Fibroblast of villous mesenchyme (primary cell): ENCODE measurements around the gene DCAF6. TPM values are rescaled to one million over a fixed set of nuclear protein-coding genes. Genes with fewer than 3 reads are reported as not detected.

Experiments
- DNase-seq: peaks from one replicate; pipeline ENCODE4 v3.0.0-alpha.2; 2010; ENCODE audit warnings: low read depth
- H3K4me3 ChIP-seq: 2 replicates; pipeline ENCODE4 v1.5.1; 2011; ENCODE audit warnings: low read depth, mild to moderate bottlenecking, low read length
- total RNA-seq: library from RNA; depleted of rRNA; stranded (reverse); fragments of >200 nt; gene quantifications from 2 replicates; pipeline ENCODE4 v1.2.3, GENCODE V29; 2012
- TF ChIP-seq, protein P1 (sequence below): IDR thresholded peaks from 2 replicates; pipeline ENCODE4 v1.5.1; 2012; ENCODE audit warnings: low read depth, mild to moderate bottlenecking, low read length; ENCODE audit not compliant: insufficient read depth

The DCAF6 gene
- total RNA-seq, 1 donor: 73.4 TPM

DNA sequence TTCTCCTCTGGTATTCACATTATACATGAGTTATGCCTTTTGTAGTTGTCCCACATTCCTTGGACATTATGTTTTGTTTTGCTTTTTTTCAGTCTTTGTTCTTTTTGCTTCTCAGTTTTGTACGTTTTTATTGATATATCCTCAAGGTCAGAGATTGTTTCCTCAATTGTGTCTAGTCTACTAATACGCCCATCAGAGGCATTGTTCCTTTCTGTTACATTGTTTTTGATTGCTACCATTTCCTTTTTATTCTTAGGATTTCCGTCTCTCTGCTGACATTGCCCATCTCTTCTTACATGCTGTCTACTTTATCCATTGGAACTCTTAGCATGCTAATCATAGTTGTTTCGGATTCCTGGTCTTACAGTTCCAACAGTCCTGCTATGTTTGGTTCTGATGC lies 28.2 kb downstream of the DCAF6 start:
- TF ChIP-seq, protein P1, sequence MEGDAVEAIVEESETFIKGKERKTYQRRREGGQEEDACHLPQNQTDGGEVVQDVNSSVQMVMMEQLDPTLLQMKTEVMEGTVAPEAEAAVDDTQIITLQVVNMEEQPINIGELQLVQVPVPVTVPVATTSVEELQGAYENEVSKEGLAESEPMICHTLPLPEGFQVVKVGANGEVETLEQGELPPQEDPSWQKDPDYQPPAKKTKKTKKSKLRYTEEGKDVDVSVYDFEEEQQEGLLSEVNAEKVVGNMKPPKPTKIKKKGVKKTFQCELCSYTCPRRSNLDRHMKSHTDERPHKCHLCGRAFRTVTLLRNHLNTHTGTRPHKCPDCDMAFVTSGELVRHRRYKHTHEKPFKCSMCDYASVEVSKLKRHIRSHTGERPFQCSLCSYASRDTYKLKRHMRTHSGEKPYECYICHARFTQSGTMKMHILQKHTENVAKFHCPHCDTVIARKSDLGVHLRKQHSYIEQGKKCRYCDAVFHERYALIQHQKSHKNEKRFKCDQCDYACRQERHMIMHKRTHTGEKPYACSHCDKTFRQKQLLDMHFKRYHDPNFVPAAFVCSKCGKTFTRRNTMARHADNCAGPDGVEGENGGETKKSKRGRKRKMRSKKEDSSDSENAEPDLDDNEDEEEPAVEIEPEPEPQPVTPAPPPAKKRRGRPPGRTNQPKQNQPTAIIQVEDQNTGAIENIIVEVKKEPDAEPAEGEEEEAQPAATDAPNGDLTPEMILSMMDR: no peak
- DNase-seq: no peak

DNA sequence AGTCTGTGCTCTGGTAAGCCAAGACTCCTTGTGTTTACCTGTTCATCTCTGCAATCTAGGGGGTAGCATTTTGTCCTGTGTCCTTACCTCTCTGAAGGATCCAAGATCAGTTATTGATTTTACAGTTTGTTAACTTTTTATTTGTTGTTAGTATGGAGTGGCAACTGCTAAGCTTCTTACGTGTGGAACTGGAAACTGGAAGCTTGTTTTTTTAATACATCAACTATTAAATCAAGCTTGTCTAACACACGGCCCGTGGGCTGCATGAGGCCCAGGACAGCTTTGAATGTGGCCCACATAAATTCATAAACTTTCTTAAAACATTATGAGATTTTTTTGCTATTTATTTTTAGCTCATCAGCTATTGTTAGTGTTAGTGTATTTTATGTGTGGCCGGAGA lies 29.6 kb downstream of the DCAF6 start:
- no peak for DNase-seq
- TF ChIP-seq, protein P1: no peak

More for the DNA sequence above, 28.2 kb downstream of the DCAF6 start:
- no peak overlapping the region for H3K4me3 ChIP-seq

DNA sequence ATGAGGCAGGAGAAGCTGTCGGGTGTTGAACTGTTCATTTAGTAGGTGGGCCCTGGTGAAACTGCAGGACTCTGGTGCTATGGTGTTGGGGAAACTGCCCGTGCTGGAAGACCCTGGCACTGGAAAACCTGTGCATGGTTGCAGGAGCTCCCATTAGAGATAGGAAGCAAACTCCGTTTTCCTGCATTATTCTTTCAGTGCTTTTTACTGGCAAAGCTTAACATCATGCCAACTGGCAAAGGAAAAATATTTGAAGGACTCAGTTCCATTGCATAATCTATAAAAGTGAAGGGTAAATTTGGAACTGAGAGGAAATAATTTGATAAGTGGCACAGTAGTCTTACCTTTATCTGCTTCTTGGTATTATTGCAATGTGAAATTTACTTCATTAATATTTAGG lies 32.1 kb downstream of the DCAF6 start:
- TF ChIP-seq, protein P1: no peak
- DNase-seq: no peak
- H3K4me3 ChIP-seq: no peak overlapping the region

More for the DNA sequence above, 29.6 kb downstream of the DCAF6 start:
- H3K4me3 ChIP-seq: no peak overlapping the region

DNA sequence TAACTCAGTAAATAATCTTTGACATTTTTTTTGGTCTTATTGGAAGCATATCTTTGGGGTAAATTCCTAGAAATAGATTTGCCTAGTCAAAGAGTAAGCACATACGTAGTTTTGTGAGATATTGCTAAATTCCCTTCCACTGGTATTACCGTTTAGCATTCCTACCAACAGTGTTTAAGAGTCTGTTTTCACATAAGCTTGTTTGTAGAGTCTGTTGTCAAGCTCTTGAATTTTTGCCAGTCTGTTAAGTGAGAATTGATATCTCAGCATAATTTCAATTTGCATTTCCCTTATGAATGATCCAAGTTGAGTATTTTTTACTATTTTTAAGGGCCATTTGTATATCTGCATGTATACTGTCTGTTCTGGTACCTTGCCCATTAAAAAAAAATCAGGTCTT lies 37.3 kb downstream of the DCAF6 start:
- no peak overlapping the region for H3K4me3 ChIP-seq
- TF ChIP-seq, protein P1: no peak
- peak; percentile 25 for DNase-seq

DNA sequence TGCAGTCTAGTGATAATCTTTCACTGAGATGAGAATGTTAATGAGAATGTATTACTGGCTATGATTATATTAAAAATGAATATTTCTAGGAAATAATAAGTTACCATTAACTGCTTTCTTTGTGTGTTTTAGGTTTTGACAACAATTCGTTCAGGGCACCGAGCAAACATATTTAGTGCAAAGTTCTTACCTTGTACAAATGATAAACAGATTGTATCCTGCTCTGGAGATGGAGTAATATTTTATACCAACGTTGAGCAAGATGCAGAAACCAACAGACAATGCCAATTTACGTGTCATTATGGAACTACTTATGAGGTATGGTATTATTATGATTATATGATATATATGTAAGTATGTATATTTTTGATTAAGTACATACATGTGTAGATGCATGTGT lies 38.2 kb downstream of the DCAF6 start:
- TF ChIP-seq, protein P1: no peak
- H3K4me3 ChIP-seq: no peak overlapping the region
- no peak for DNase-seq

DNA sequence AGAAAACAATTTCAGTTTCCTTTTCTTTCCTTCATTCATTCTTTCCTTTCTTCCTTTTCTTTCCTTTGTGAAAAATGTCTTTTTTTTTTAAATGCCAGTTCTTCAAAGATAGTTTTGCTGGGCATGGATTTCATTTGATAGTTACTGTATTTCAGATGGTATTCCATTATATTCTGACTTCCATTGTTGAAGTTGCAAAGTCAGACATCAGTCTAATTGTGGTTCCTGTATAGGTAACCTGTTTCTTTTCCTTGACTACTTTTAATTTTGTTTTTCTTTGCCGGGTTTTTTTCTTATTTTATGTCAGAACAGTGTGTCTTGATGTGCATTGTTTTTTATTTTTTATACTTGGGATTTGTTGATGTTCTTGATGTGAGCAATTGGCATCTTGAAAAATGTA lies 40.8 kb downstream of the DCAF6 start:
- no peak for DNase-seq
- TF ChIP-seq, protein P1: no peak
- H3K4me3 ChIP-seq: no peak overlapping the region

DNA sequence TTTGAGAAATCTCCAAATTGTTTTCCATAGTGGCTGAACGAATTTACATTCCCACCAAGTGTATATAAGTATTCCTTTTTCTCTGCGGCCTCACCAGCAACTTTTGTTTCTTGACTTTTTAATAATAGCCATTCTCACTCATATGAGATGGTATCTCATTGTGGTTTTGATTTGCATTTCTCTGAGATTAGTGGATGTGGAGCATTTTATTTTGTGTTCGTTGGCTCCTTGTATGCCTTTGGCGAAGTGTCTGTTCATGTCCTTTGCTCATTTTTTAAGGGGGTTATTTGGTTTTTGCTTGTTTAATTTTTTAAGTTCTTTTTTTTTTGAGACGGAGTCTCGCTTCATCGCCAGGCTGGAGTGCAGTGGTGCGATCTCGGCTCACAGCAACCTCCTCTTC lies 45.5 kb downstream of the DCAF6 start:
- TF ChIP-seq, protein P1: no peak

More for the DNA sequence above, 45.5 kb downstream of the DCAF6 start:
- no peak overlapping the region for H3K4me3 ChIP-seq
- peak; percentile 4 for DNase-seq
